ENCODE results near the gene BATF2. TPM values are rescaled to one million over a fixed set of nuclear protein-coding genes. Genes with fewer than 3 reads are reported as not detected.

Gene BATF2
- total and polyA plus RNA-seq, 9 of the 15 experiments (the other 6 are each of a cell fraction or from before 2014, with no cell fraction given), result 1.7 to 8.9 (median 6.4) TPM

- 72% methylated on average over 5 of the region's 5 CpGs for WGBS (ENCODE audit: insufficient coverage, low coverage, missing lambda C conversion rate)
- no TSS peak for BruUV-seq (replicated peaks)
- Histone ChIP-seq H3K4me3 (no peak overlapping the region), H3K27ac (ENCODE audit: extremely low read depth, low read depth, low read length) (no peak overlapping the region), H3K9me1 (ENCODE audit: control insufficient read depth, insufficient read depth, low read length) (no peaks in the 10 kb centered on the region), H3K4me1 (replicated peaks in 1 of 2; ENCODE audit: control insufficient read depth in 2 of 2, insufficient read depth in 2 of 2, low read length in 2 of 2) (peaks cover 8 to 62% of the 10 kb centered on the region in 2 experiments; a peak in 4 of 5 replicates), H3K79me2 (ENCODE audit: control insufficient read depth, insufficient read depth, low read length) (peaks cover 24% of the 10 kb centered on the region), H3K4me2 (ENCODE audit: insufficient read depth, low read length) (no peak overlapping the region), H2AFZ (ENCODE audit: low read depth, low read length) (no peak overlapping the region), H3K27me3 (ENCODE audit: control insufficient read depth in 2 of 2, insufficient read depth in 2 of 2, low read length in 2 of 2) (no peaks in the 10 kb centered on the region), H4K20me1 (replicated peaks; ENCODE audit: control insufficient read depth, insufficient read depth, low read length) (no peaks in the 10 kb centered on the region; the same call in 1 of the 2 replicates), H3K9me3 (replicated peaks; ENCODE audit: control insufficient read depth, insufficient read depth, low read depth, low read length) (no peaks in the 10 kb centered on the region), H3K9ac (ENCODE audit: insufficient read depth in 1 of 2, low read depth in 2 of 2, low read length in 2 of 2) (peak overlapping the region in 1 of 2 experiments; percentile 83; a peak in 2 of 4 replicates), H3K36me3 (ENCODE audit: control insufficient read depth, insufficient read depth, low read length) (peaks cover 27% of the 10 kb centered on the region; the same call in 2 of the 3 replicates)
- ChIA-PET POLR2A (interaction anchor here (1.1 to 1.2 kb wide), 2 partner anchors 18 to 454 kb away, joined by 3 to 4 read pairs; partner anchors contain the start of gene MALAT1), CTCF (ENCODE audit: low intra/inter-chr PET ratio) (no interaction called here)
- FAIRE-seq (peak; percentile 26), ATAC-seq (no peak), DNase-seq (ENCODE audit: extremely low read depth in 1 of 4, low spot score in 3 of 4) (peak in 3 of 4 experiments; percentile 50 to 56 (median 52))
- intact Hi-C loops (cut with micrococcal nuclease), result no loop called here
- in situ Hi-C loops (cut with MboI), result no loop called here
- TF ChIP-seq TRIM25 (IDR thresholded peaks at IDR 0.05; ENCODE audit: borderline replicate concordance) (no peak), NR2C2 (CRISPR knock-in tag; IDR thresholded peaks at IDR 0.05) (peak; percentile 84; the same call in 1 of the 2 replicates), NR2C2 (tag; IDR thresholded peaks at IDR 0.05) (no peak), ZMIZ1 (IDR thresholded peaks at IDR 0.05; ENCODE audit: low read depth in 2 of 2, low read length in 2 of 2) (no peak), USF1 (CRISPR knock-in tag; IDR thresholded peaks at IDR 0.05) (no peak), GTF2A2 (tag; IDR thresholded peaks at IDR 0.05) (no peak), THAP12 (CRISPR knock-in tag; IDR thresholded peaks at IDR 0.05) (no peak), ETV1 (tag; conservative IDR thresholded peaks at IDR 0.05; ENCODE audit: low read depth) (no peak), GMEB1 (CRISPR knock-in tag; IDR thresholded peaks at IDR 0.05) (no peak)
Observed at GRCh38 chr11:65045061-65045460, 48.3 kb upstream of the BATF2 start.
